ENCODE measurements around the gene SIGLEC11. TPM values are rescaled to one million over a fixed set of nuclear protein-coding genes. Genes with fewer than 3 reads are reported as not detected.
"Not testable (repeated sequence)": the region's sequence is repeated elsewhere in the genome, so short reads cannot be mapped to it uniquely, and the experiment has no call there.

The SIGLEC11 gene
- total RNA-seq (ENCODE audit: unreplicated experiment): not detected
- long read RNA-seq: 0 reads

- not testable (repeated sequence) for H3K27ac Mint-ChIP-seq (ENCODE audit: unreplicated experiment); DNase-seq (ENCODE audit: low spot score); H3K36me3 Mint-ChIP-seq (ENCODE audit: low read depth, unreplicated experiment); H3K27me3 Mint-ChIP-seq (ENCODE audit: unreplicated experiment); H3K4me3 Mint-ChIP-seq (ENCODE audit: unreplicated experiment); H3K4me1 Mint-ChIP-seq (ENCODE audit: unreplicated experiment); H3K9me3 Mint-ChIP-seq (ENCODE audit: unreplicated experiment)
Observed at GRCh38 chr19:49960980-49961379, at the start of gene SIGLEC11. TSS of gene SIGLEC11 (minus strand) at chr19:49961172. CDS start at chr19:49961081, 91 bp downstream.

GRCh38 chr19:50008532-50008931, 47.6 kb upstream of the SIGLEC11 start:
- no peak overlapping the region for H3K27ac Mint-ChIP-seq (ENCODE audit: unreplicated experiment)
- peaks cover 39% of the 10 kb centered on the region for H3K36me3 Mint-ChIP-seq (ENCODE audit: low read depth, unreplicated experiment)
- no peaks in the 10 kb centered on the region for H3K27me3 Mint-ChIP-seq (ENCODE audit: unreplicated experiment)

GRCh38 chr19:50007947-50008346, 47.0 kb upstream of the SIGLEC11 start:
- Mint-ChIP-seq H3K9me3 (ENCODE audit: unreplicated experiment) (no peaks in the 10 kb centered on the region), H3K27me3 (ENCODE audit: unreplicated experiment) (no peaks in the 10 kb centered on the region), H3K4me1 (ENCODE audit: unreplicated experiment) (no peaks in the 10 kb centered on the region), H3K27ac (ENCODE audit: unreplicated experiment) (no peak overlapping the region), H3K36me3 (ENCODE audit: low read depth, unreplicated experiment) (peaks cover 37% of the 10 kb centered on the region), H3K4me3 (ENCODE audit: unreplicated experiment) (peak overlapping the region; percentile 56)
- no peak for DNase-seq (ENCODE audit: low spot score)
- TF ChIP-seq CTCF (IDR thresholded peaks at IDR 0.05; ENCODE audit: unreplicated experiment): no peak

More at GRCh38 chr19:50008532-50008931, 47.6 kb upstream of the SIGLEC11 start:
- Mint-ChIP-seq H3K9me3 (ENCODE audit: unreplicated experiment) (no peaks in the 10 kb centered on the region), H3K4me3 (ENCODE audit: unreplicated experiment) (no peak overlapping the region), H3K4me1 (ENCODE audit: unreplicated experiment) (no peaks in the 10 kb centered on the region)
- TF ChIP-seq CTCF (IDR thresholded peaks at IDR 0.05; ENCODE audit: unreplicated experiment): no peak
- peak; percentile 43 for DNase-seq (ENCODE audit: low spot score)

GRCh38 chr19:50007170-50007569, 46.2 kb upstream of the SIGLEC11 start:
- Mint-ChIP-seq H3K4me1 (ENCODE audit: unreplicated experiment) (no peaks in the 10 kb centered on the region), H3K36me3 (ENCODE audit: low read depth, unreplicated experiment) (peaks cover 40% of the 10 kb centered on the region), H3K27me3 (ENCODE audit: unreplicated experiment) (peaks cover under 1% of the 10 kb centered on the region), H3K4me3 (ENCODE audit: unreplicated experiment) (no peak overlapping the region), H3K9me3 (ENCODE audit: unreplicated experiment) (no peaks in the 10 kb centered on the region), H3K27ac (ENCODE audit: unreplicated experiment) (no peak overlapping the region)
- no peak for TF ChIP-seq CTCF (IDR thresholded peaks at IDR 0.05; ENCODE audit: unreplicated experiment)
- no peak for DNase-seq (ENCODE audit: low spot score)

- Mint-ChIP-seq H3K4me1 (ENCODE audit: unreplicated experiment) (no peaks in the 10 kb centered on the region), H3K4me3 (ENCODE audit: unreplicated experiment) (no peak overlapping the region), H3K27ac (ENCODE audit: unreplicated experiment) (no peak overlapping the region), H3K36me3 (ENCODE audit: low read depth, unreplicated experiment) (peaks cover 38% of the 10 kb centered on the region), H3K27me3 (ENCODE audit: unreplicated experiment) (peaks cover 3% of the 10 kb centered on the region), H3K9me3 (ENCODE audit: unreplicated experiment) (no peaks in the 10 kb centered on the region)
- DNase-seq (ENCODE audit: low spot score): no peak
- no peak for TF ChIP-seq CTCF (IDR thresholded peaks at IDR 0.05; ENCODE audit: unreplicated experiment)
Observed at GRCh38 chr19:50005428-50005827, 44.5 kb upstream of the SIGLEC11 start.

All from endothelial cell (in vitro differentiated cells).